ENCODE data around the gene LECT2.

Gene LECT2

GRCh38 chr5:135937245-135937911 is 17.4 kb downstream of the LECT2 start:
- no peak for DNase-seq (ENCODE audit: low read depth in 2 of 2)

GRCh38 chr5:135934939-135935338 is 19.8 kb downstream of the LECT2 start:
- no peak for DNase-seq (ENCODE audit: low read depth in 2 of 2)

- DNase-seq (ENCODE audit: low read depth in 2 of 2), result no peak
These were observed 23.9 kb downstream of the LECT2 start for GRCh38 chr5:135930949-135931295.

DNA sequence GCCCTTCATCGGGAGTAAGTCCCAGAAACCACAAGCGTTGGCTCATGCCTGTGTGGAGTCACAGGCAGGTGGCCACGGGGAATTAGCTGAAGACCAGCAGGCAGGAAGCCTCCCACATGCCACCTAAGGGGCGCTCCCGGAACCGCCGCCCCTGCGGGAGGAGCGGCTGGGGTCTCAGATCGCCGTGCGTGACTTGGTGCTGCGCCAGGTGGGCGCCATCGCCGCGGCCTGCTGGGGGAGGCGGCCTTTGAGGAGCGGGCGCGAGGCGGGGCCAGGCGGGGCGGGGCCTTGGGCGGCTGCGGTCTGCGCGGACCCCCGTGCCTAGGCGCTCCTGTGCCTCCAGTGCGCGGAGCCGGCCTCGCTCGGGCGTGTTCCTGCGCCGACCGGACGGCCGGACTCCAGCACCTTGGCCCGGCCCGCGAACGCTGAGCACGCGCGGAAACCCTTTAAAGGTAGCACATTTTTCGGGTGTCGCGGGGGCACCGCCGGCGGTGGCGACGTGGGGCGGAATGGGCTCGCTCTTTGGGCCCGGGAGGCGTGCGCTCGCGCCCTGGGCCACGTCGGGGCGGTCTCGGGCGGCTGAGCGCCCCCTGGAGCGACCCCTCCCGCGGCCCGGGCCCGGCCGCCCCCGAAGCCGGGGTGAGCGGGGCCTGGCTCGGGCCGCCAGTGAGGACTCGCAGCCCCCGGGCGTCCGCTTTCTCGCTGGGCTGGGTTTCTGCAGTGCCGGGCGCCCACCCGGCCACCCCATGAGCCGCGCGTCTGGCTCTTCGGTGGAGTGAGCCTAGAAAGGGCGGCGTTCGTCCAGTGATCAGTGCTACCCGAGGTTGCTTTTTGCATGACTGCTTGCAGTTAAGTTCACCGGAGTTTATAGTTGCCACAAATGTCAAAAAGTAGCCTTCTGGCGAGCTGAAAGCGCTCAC is 24.5 kb downstream of the LECT2 start:
- DNase-seq (ENCODE audit: low read depth in 2 of 2), result no peak

GRCh38 chr5:135921388-135921787 is 33.4 kb downstream of the LECT2 start:
- no peak for DNase-seq (ENCODE audit: low read depth in 2 of 2)

DNA sequence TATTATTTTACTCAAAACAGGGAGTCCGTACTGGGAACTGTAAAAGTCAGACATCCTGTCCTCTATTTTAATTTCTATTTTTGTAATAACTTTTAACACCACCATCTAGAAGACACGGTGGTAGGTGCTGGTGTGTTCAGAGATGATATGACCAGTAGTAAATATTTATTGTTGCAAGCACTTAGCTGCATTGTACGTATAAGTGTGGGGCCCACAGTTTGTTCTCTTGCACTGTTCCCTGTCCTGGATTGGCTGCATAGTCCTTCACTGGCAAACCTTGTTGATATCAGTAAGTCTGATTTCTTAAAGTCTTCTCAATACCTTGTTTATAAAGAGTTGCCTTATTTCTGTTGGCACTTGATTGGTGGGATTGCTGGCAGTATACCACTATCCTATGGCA is 34.6 kb downstream of the LECT2 start:
- no peak for DNase-seq (ENCODE audit: low read depth in 2 of 2)

- no peak for DNase-seq (ENCODE audit: low read depth in 2 of 2)
These were observed 38.0 kb downstream of the LECT2 start for GRCh38 chr5:135916638-135917263.

DNA sequence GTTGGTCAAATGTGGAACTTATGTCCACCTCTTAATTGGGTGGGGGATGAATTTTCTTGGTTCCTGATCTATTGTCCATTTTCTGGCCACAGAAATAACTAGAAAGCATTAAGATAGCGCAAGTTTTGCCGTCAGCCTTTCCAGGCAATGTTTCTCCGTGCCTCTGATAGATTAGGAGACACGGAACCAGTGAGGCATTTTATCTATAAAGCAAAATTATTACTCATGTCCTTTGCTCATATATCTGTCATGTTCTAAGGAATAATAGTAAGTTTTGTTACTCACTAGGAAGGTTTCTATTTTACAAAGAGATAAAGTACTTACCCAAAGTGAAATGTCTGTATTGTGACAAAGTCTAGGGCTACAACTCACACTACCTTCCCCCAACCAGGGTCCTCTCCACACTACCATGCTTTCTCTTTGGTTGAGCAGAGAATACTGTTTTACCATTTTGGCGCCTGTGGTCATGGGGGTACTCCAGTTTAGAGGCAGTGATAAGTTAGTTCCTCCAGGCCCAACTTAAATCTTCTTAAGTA is 39.2 kb downstream of the LECT2 start:
- no peak for DNase-seq (ENCODE audit: low read depth in 2 of 2)

DNA sequence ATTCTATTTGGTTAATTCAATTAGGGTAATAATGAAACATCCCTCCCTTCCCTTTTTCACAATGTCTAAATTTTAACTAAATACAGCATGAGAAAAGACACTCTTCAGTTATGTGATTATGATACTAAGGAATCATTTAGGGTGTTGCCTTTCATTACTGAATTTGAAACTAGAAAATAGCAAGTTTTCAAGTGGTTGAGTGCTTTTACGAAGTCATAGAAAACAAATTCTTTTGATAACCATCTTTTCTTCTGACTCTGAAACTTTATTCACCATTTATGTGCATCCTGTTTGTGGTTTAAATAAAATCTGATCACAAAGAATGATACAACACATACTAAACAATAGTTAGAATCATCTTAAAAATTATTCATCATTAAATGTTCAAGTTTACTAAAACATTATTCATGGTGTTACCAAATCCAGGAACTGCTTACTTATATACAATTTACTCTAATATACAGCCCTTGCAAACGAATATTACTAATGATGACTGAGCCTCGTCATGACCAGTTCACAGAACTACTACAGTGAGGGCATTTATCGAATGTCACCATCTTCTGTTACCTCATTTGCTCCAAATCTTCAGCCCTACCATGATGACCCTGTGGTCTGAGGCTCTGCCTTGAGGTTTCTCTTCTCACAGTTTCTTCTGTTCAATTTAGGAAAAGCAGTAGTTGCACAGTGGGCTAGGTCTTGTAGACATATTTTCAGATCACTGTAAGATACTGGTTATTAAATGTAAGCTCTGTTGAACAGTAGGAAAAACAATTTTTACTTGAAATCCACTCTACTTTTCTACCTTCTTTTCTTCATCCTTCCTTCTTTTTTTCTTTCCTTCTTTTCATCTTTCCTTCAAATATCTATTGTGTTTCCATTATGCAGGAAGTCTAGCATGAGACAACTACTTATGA is 40.8 kb downstream of the LECT2 start:
- DNase-seq (ENCODE audit: low read depth in 2 of 2), result no peak

GRCh38 chr5:135905144-135905543 is 49.6 kb downstream of the LECT2 start:
- no peak for DNase-seq (ENCODE audit: low read depth in 2 of 2)

GRCh38 chr5:135901633-135902032 is 53.1 kb downstream of the LECT2 start:
- no peak for DNase-seq (ENCODE audit: low read depth in 2 of 2)

DNA sequence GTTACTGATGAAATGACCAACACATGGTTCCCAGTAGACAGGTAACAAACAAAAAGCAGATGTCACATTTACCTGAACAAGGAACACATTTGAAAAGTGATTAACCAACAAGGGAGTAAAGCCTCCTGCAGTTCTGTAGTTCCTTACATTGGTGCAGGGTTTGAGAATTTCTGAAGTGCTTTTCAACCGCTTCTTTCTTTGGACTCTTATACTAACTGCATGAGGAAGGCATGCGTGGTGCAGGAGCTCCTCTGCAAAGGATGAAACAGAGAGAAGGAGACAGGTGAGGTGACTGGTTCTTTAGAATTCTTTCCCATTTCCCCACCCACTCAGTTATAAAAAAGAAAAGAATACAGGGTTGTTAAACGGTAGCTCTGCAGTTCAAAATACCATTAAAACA is 54.5 kb downstream of the LECT2 start:
- DNase-seq (ENCODE audit: low read depth in 2 of 2), result no peak

DNA sequence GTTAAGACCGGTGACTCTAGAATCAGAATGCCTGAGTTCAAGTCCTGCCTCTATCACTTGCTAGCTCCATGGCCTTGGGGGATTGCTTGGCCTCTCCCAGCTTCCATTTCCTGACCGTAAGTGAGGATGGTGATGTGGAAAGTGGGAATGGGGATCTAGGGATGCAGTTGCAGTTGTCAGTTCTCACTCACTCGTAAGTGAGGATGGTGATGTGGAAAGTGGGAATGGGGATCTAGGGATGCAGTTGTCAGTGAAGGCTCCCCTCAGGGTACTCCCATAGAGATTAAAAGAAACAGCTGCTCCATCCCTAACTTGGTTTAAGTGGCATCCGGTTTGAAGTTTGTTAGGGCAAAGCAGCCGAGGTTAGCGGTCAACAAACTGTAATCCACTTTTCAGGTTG is 56.1 kb downstream of the LECT2 start:
- DNase-seq (ENCODE audit: low read depth in 2 of 2), result no peak

All from stimulated activated CD8-positive, alpha-beta memory T cell treated with anti-CD3 and anti-CD28 coated beads, Interleukin-15, amount 100 ng/mL, for 4 hours (primary cell).